Peyer's patch (tissue), 4 donors: ENCODE measurements around the gene THAP11. TPM values are rescaled to one million over a fixed set of nuclear protein-coding genes. Genes with fewer than 3 reads are reported as not detected.

Source experiments
- DNase-seq, 3 donors: peaks; one replicate each; pipeline ENCODE4 v3.0.0-alpha.2; 2017 to 2019
- H3K27ac ChIP-seq, 4 donors: fragments of 200-600 bp; sonication (generic); one replicate each; pipeline ENCODE4 v1.5.1; 2016 to 2019
- H3K27me3 ChIP-seq, 2 donors: fragments of 200-600 bp; sonication (generic); one replicate each; pipeline ENCODE4 v1.5.1; 2019
- H3K36me3 ChIP-seq, 3 donors: fragments of 200-600 bp; sonication (generic); one replicate each; pipeline ENCODE4 v1.5.1; 2016 to 2019
- H3K4me1 ChIP-seq, 4 donors: fragments of 200-600 bp; sonication (generic); one replicate each; pipeline ENCODE4 v1.5.1; 2016 to 2019
- H3K4me3 ChIP-seq, 4 donors: fragments of 200-600 bp; sonication (generic); 1 replicate in 3 of 4; 2 replicates in 1 of 4; pipeline ENCODE4 v1.5.1; 2016 to 2019; ENCODE audit warnings: mild to moderate bottlenecking in 1 of 4
- H3K9me3 ChIP-seq, 4 donors: fragments of 200-600 bp; sonication (generic); one replicate each; pipeline ENCODE4 v1.5.1; 2016 to 2019; ENCODE audit warnings: mild to moderate bottlenecking in 1 of 4
- POLR2A ChIP-seq, 2 donors: fragments of 450-650 bp; IDR thresholded peaks; one replicate each; pipeline ENCODE4 v1.5.1; 2017; ENCODE audit warnings: antibody characterized with exemption in 2 of 2, mild to moderate bottlenecking in 2 of 2, moderate library complexity in 2 of 2
- total RNA-seq, 4 donors: library from RNA; depleted of rRNA; stranded (reverse); fragments of >200 nt; gene quantifications; one replicate each; pipeline ENCODE4 v1.1.0, GENCODE V29; 2016
- TF ChIP-seq, protein P1 (sequence below), 6 experiments: fragments of 450-650 bp in 4 of 6; fragments of 200-600 bp in 2 of 6; sonication (generic) in 1 of 6; IDR thresholded peaks; one replicate each; pipeline ENCODE4 v1.5.1; 2017 to 2019; ENCODE audit warnings: antibody characterized with exemption in 6 of 6, mild to moderate bottlenecking in 3 of 6, moderate library complexity in 1 of 6

THAP11 gene
- total RNA-seq, 4 donors from 2014 or later = 23.9 to 38.2 (median 31.7) TPM

DNA sequence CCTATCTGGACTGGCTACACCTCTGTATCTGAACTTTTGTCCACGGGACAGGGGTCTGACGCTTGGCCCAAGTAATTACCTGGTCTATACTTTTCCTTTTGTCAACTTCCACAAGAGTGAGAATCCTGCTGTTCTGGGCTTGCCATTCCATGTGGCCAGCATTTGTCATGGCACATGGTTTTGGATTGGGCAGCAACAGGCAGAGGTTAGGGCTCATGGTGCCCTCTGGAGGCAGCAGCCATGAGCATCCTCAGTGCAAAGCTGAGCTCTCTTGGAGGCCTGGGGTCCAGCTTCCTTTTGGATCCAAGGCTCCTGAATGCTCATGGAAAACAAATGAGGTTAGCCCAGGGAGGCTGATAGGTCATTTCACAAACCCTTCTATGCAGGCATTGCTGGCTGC, 23.2 kb downstream of the THAP11 start:
- Histone ChIP-seq H3K27me3 (no peaks in the 10 kb centered on the region), H3K27ac (no peak overlapping the region), H3K4me3 (no peak overlapping the region), H3K4me1 (peaks cover 0 to 24% (median 0%) of the 10 kb centered on the region in 4 donors), H3K9me3 (no peaks in the 10 kb centered on the region), H3K36me3 (peaks cover 0 to 51% (median 0%) of the 10 kb centered on the region in 3 donors)
- DNase-seq = peak in 1 of 3 donors; percentile 62
- TF ChIP-seq, protein P1, sequence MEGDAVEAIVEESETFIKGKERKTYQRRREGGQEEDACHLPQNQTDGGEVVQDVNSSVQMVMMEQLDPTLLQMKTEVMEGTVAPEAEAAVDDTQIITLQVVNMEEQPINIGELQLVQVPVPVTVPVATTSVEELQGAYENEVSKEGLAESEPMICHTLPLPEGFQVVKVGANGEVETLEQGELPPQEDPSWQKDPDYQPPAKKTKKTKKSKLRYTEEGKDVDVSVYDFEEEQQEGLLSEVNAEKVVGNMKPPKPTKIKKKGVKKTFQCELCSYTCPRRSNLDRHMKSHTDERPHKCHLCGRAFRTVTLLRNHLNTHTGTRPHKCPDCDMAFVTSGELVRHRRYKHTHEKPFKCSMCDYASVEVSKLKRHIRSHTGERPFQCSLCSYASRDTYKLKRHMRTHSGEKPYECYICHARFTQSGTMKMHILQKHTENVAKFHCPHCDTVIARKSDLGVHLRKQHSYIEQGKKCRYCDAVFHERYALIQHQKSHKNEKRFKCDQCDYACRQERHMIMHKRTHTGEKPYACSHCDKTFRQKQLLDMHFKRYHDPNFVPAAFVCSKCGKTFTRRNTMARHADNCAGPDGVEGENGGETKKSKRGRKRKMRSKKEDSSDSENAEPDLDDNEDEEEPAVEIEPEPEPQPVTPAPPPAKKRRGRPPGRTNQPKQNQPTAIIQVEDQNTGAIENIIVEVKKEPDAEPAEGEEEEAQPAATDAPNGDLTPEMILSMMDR (IDR thresholded peaks at IDR 0.05) = peak in 4 of 6 experiments; percentile 8 to 70 (median 60)
- no peak for TF ChIP-seq POLR2A (IDR thresholded peaks at IDR 0.05)

DNA sequence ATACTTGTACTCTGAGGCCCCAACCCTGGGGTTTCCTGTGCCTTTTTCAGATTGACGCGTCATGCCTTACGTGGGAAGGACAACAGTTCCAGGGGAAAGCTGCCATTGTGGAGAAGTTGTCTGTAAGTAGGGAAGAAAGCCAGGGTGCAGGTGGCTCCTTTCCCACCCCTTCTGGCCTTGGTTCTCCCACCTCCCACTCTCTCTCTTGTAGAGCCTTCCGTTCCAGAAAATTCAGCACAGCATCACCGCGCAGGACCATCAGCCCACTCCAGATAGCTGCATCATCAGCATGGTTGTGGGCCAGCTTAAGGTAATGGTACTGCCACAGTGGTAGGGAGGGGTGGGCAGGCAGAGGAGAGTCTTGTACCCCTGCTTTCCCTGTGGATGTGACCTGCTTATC, 26.2 kb downstream of the THAP11 start:
- H3K27me3 ChIP-seq = no peaks in the 10 kb centered on the region
- TF ChIP-seq, protein P1 (IDR thresholded peaks at IDR 0.05) = no peak
- no peak for TF ChIP-seq POLR2A (IDR thresholded peaks at IDR 0.05)
- H3K4me1 ChIP-seq = peaks cover 0 to 19% (median under 1%) of the 10 kb centered on the region in 4 donors
- no peak overlapping the region for H3K27ac ChIP-seq
- H3K9me3 ChIP-seq = no peaks in the 10 kb centered on the region
- DNase-seq = no peak
- no peak overlapping the region for H3K4me3 ChIP-seq
- H3K36me3 ChIP-seq = peaks cover 0 to 55% (median 0%) of the 10 kb centered on the region in 3 donors

DNA sequence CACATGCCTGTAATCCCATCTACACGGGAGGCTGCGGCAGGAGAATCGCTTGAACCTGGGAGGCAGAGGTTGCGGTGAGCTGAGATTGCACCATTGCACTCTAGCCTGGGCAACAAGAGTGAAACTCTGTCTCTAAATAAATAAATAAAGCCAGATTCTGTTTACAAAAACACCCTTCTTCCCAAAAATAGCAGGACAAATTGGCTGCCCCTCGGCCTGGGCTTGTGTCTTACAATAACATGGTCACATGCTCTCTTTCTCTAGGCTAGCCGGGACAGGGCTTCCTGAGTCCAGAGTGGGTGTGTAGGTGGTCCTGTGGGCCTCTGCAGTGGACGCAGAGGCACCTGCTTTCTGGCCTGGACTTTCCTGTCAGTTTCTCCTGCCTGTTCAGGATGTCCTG, 27.5 kb downstream of the THAP11 start:
- Histone ChIP-seq H3K9me3 (no peaks in the 10 kb centered on the region), H3K4me3 (no peak overlapping the region), H3K36me3 (peaks cover 0 to 55% (median 0%) of the 10 kb centered on the region in 3 donors), H3K27me3 (no peaks in the 10 kb centered on the region), H3K4me1 (peaks cover 0 to 22% (median 11%) of the 10 kb centered on the region in 4 donors), H3K27ac (no peak overlapping the region)
- TF ChIP-seq, protein P1 (IDR thresholded peaks at IDR 0.05) = no peak
- no peak for TF ChIP-seq POLR2A (IDR thresholded peaks at IDR 0.05)
- no peak for DNase-seq

DNA sequence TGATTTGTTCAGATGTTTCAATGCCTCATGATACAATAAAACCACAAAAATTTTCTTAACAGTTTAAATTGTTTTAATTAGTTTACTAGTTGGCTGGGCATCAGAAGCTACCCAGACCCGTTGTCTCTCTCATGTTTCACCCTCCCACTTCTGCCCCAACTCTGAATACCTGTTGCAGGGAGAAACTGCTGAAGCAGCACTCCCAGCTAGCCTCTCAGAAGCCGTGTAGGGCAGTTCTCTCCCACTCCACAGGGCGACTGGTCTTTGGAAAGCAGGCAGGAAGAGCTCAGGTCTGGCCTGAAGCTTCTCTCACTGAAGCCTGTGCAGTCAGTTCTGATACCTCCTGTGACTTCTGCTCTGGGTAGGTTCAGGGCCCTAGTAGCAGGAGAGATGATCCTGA, 29.1 kb downstream of the THAP11 start:
- no peak for DNase-seq
- H3K4me3 ChIP-seq = no peak overlapping the region
- TF ChIP-seq POLR2A (IDR thresholded peaks at IDR 0.05) = no peak
- TF ChIP-seq, protein P1 (IDR thresholded peaks at IDR 0.05) = no peak
- peak overlapping the region in 1 of 4 donors; percentile 63 for H3K27ac ChIP-seq
- peaks cover 0 to 31% (median 11%) of the 10 kb centered on the region in 4 donors for H3K4me1 ChIP-seq
- H3K9me3 ChIP-seq = no peaks in the 10 kb centered on the region
- no peaks in the 10 kb centered on the region for H3K27me3 ChIP-seq
- peaks cover 0 to 49% (median 0%) of the 10 kb centered on the region in 3 donors for H3K36me3 ChIP-seq

DNA sequence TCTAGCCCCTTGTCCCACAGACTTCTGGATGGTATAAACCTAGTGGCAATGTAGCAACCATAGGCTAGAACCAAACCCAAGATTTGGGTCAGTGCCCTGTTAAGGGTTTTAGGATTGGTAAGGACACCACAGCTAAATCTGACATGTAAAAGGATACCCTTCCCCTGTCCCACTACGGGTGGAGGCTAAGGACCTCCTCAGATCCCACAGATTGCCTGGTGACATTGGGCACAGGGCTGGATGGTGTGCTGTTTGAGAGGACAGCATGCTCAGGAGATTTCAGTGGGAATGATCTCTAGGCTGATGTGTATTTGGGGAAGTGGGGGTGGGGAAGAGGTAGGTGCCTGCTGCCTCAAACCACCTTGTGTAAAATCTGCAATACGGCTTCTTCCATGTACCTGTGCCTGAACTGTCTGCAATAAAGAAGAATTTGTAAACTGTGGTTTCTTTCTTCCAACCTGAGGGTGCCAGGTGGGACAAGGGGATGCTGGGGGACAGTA, 30.1 kb downstream of the THAP11 start:
- Histone ChIP-seq H3K36me3 (peaks cover 0 to 49% (median 0%) of the 10 kb centered on the region in 3 donors), H3K27ac (peak overlapping the region; percentile 63 to 90 (median 76)), H3K27me3 (no peaks in the 10 kb centered on the region), H3K9me3 (no peaks in the 10 kb centered on the region), H3K4me3 (peak overlapping the region in 2 of 4 donors; percentile 71 to 72), H3K4me1 (peaks cover 0 to 31% (median 11%) of the 10 kb centered on the region in 4 donors)
- no peak for DNase-seq
- no peak for TF ChIP-seq POLR2A (IDR thresholded peaks at IDR 0.05)
- TF ChIP-seq, protein P1 (IDR thresholded peaks at IDR 0.05) = no peak
